Measurements from ENCODE around the gene TRANK1.

GRCh38 chr3:36918050-36918449 lies 26.8 kb downstream of the TRANK1 start:
- no peak for TF ChIP-seq FOXJ3 (CRISPR knock-in tag; IDR thresholded peaks at IDR 0.05; ENCODE audit: borderline replicate concordance)
- TF ChIP-seq RELA (CRISPR knock-in tag; IDR thresholded peaks at IDR 0.05; ENCODE audit: borderline replicate concordance): no peak
- no peak for TF ChIP-seq CTCF (IDR thresholded peaks at IDR 0.05)
- TF ChIP-seq MAX (CRISPR knock-in tag; IDR thresholded peaks at IDR 0.05): no peak
- no peak for TF ChIP-seq SMAD4 (CRISPR knock-in tag; IDR thresholded peaks at IDR 0.05)
- no peak for TF ChIP-seq SP1 (CRISPR knock-in tag; conservative IDR thresholded peaks at IDR 0.05)
- TF ChIP-seq ATF3 (CRISPR knock-in tag; conservative IDR thresholded peaks at IDR 0.05): no peak
- TF ChIP-seq ZNF281 (CRISPR knock-in tag; IDR thresholded peaks at IDR 0.05): no peak
- TF ChIP-seq ZNF423 (CRISPR knock-in tag; IDR thresholded peaks at IDR 0.05): no peak
- no peak for TF ChIP-seq ZBTB43 (CRISPR knock-in tag; IDR thresholded peaks at IDR 0.05)
- no peak for TF ChIP-seq ZNF396 (CRISPR knock-in tag; IDR thresholded peaks at IDR 0.05; ENCODE audit: borderline replicate concordance)

Measured in WTC11 (cell line).